RWPE1 (cell line): ENCODE measurements around the gene STH.
A peak's percentile ranks its signal among the peaks of the same experiment; 100 is the strongest.
"Not testable (repeated sequence)": the region's sequence is repeated elsewhere in the genome, so short reads cannot be mapped to it uniquely, and the experiment has no call there.

ENCODE experiments used
- CTCF ChIA-PET: fragments of 350-600 bp; sonication (Branson Sonifier 250); formaldehyde crosslinking; extraction: SDS; loops from one replicate; lab custom pipeline; 2021; lab: Yijun Ruan, JAX
- POLR2A ChIA-PET: fragments of 400-600 bp; formaldehyde crosslinking; extraction: SDS; loops from one replicate; lab custom pipeline; 2020; ENCODE audit warnings: antibody characterized with exemption; ENCODE audit not compliant: low non-redundant PET; lab: Yijun Ruan, JAX
- DNase-seq: peaks from one replicate; pipeline ENCODE4 v3.0.0; 2012; ENCODE audit warnings: low spot score
- H3K27ac ChIP-seq: fragments of 450-650 bp; 2 replicates; pipeline ENCODE4 v1.5.1; 2017
- TF ChIP-seq, protein P1 (sequence below): fragments of 450-650 bp; conservative IDR thresholded peaks from 2 replicates; pipeline ENCODE4 v1.5.1; 2017; ENCODE audit warnings: low read depth, mild to moderate bottlenecking

STH gene

DNA sequence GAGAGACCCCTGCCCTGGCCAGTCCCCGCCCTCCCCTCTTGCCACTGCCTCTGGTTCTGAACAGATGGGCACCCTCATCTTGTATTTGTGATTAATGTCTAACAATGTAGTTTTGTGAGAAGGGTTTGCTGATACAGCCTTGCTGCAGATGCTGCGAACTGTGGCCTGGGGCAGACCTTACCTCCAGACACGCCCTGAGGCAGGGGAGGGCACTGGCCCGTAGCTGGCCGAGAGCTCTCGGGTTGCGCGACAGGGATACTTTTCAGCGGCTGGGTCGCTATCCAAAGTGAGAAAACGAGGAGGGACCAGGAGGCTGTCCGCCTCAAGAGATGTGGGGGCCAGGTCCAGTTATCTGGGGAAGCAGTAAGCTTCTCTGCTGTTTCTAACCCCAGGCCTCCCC, 21.9 kb downstream of the STH start:
- DNase-seq, result no peak
- TF ChIP-seq, protein P1, sequence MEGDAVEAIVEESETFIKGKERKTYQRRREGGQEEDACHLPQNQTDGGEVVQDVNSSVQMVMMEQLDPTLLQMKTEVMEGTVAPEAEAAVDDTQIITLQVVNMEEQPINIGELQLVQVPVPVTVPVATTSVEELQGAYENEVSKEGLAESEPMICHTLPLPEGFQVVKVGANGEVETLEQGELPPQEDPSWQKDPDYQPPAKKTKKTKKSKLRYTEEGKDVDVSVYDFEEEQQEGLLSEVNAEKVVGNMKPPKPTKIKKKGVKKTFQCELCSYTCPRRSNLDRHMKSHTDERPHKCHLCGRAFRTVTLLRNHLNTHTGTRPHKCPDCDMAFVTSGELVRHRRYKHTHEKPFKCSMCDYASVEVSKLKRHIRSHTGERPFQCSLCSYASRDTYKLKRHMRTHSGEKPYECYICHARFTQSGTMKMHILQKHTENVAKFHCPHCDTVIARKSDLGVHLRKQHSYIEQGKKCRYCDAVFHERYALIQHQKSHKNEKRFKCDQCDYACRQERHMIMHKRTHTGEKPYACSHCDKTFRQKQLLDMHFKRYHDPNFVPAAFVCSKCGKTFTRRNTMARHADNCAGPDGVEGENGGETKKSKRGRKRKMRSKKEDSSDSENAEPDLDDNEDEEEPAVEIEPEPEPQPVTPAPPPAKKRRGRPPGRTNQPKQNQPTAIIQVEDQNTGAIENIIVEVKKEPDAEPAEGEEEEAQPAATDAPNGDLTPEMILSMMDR, result no peak
- ChIA-PET POLR2A (no interaction called here), CTCF (no interaction called here)
- no peak overlapping the region for H3K27ac ChIP-seq

DNA sequence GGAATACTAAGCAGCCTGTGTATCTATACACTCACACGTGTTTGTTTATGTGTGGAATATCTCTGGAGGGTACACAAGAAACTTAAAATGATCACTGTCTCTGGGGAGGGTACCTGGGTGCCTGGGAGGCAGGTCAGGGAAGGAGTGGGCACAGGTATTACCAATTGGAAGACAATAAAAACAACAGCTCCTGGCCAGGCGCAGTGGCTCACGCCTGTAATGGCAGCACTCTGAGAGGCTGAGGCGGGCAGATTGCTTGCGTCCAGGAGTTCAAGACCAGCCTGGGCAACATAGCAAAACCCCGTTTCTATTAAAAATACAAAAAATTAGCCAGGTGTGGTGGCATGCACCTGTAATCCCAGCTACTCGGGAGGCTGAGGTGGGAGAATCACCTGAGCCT, 24.3 kb downstream of the STH start:
- POLR2A ChIA-PET, CTCF ChIA-PET, H3K27ac ChIP-seq, DNase-seq: not testable (repeated sequence)

DNA sequence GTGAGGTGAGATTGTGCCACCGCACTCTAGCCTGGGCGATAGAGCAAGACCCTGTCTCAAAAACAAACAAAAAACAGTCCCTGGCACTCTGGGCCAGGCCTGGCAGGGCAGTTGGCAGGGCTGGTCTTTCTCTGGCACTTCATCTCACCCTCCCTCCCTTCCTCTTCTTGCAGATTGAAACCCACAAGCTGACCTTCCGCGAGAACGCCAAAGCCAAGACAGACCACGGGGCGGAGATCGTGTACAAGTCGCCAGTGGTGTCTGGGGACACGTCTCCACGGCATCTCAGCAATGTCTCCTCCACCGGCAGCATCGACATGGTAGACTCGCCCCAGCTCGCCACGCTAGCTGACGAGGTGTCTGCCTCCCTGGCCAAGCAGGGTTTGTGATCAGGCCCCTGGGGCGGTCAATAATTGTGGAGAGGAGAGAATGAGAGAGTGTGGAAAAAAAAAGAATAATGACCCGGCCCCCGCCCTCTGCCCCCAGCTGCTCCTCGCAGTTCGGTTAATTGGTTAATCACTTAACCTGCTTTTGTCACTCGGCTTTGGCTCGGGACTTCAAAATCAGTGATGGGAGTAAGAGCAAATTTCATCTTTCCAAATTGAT, 24.8 kb downstream of the STH start:
- POLR2A ChIA-PET, result no interaction called here
- CTCF ChIA-PET, result no interaction called here
- H3K27ac ChIP-seq, result no peak overlapping the region
- TF ChIP-seq, protein P1, result no peak
- no peak for DNase-seq

DNA sequence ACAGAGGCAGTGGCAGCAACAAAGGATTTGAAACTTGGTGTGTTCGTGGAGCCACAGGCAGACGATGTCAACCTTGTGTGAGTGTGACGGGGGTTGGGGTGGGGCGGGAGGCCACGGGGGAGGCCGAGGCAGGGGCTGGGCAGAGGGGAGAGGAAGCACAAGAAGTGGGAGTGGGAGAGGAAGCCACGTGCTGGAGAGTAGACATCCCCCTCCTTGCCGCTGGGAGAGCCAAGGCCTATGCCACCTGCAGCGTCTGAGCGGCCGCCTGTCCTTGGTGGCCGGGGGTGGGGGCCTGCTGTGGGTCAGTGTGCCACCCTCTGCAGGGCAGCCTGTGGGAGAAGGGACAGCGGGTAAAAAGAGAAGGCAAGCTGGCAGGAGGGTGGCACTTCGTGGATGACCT, 25.5 kb downstream of the STH start:
- no peak for DNase-seq
- CTCF ChIA-PET, result no interaction called here
- TF ChIP-seq, protein P1, result no peak
- POLR2A ChIA-PET, result no interaction called here
- H3K27ac ChIP-seq, result no peak overlapping the region; the same call in 1 of the 2 replicates

DNA sequence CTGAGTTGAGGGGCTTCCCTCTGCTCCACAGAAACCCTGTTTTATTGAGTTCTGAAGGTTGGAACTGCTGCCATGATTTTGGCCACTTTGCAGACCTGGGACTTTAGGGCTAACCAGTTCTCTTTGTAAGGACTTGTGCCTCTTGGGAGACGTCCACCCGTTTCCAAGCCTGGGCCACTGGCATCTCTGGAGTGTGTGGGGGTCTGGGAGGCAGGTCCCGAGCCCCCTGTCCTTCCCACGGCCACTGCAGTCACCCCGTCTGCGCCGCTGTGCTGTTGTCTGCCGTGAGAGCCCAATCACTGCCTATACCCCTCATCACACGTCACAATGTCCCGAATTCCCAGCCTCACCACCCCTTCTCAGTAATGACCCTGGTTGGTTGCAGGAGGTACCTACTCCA, 26.0 kb downstream of the STH start:
- CTCF ChIA-PET, result no interaction called here
- DNase-seq, result no peak
- TF ChIP-seq, protein P1, result no peak
- H3K27ac ChIP-seq, result peak overlapping the region; percentile 8
- POLR2A ChIA-PET, result no interaction called here

DNA sequence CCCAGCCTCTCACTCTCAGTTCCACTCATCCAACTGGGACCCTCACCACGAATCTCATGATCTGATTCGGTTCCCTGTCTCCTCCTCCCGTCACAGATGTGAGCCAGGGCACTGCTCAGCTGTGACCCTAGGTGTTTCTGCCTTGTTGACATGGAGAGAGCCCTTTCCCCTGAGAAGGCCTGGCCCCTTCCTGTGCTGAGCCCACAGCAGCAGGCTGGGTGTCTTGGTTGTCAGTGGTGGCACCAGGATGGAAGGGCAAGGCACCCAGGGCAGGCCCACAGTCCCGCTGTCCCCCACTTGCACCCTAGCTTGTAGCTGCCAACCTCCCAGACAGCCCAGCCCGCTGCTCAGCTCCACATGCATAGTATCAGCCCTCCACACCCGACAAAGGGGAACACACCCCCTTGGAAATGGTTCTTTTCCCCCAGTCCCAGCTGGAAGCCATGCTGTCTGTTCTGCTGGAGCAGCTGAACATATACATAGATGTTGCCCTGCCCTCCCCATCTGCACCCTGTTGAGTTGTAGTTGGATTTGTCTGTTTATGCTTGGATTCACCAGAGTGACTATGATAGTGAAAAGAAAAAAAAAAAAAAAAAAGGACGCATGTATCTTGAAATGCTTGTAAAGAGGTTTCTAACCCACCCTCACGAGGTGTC, 26.6 kb downstream of the STH start:
- TF ChIP-seq, protein P1, result no peak
- H3K27ac ChIP-seq, result peak overlapping the region; percentile 8
- DNase-seq, result no peak
- ChIA-PET POLR2A (no interaction called here), CTCF (interaction anchor here (0.7 kb wide), 3 partner anchors 9 to 777 kb away, joined by 3 to 4 read pairs (median 4); no protein-coding TSS in a partner anchor)
